ENCODE measurements around the gene DYNLRB1. TPM values are rescaled to one million over a fixed set of nuclear protein-coding genes. Genes with fewer than 3 reads are reported as not detected.

Gene DYNLRB1
- total and polyA plus RNA-seq, 12 donors, result 132 to 408 (median 152) TPM

DNA sequence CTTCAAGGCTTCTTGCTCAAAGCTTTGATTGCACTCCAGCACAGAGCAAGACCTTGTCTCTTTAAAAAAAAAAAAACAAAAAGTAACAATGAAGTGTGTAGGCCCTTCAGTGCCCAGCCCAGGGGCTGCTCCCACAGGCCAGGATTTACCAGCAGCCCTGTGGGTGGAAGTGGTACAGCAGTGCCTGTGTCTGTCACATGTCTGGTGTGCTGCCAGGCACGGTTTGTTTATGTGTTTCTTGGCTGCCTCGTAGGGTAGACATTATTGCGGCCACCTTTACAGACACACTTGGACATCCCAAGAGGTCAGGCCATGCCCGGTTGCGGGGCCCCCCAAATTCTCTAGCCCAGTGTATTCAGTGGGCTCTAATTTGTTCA, 12.7 kb downstream of the DYNLRB1 start:
- WGBS, 2 donors, result 41 to 44% methylated on average over 5 of the region's 5 CpGs
- Histone ChIP-seq H3K36me3 (peaks cover 0 to 91% (median 25%) of the 10 kb centered on the region in 9 donors), H3K4me1 (peaks cover 14 to 75% (median 42%) of the 10 kb centered on the region in 9 donors), H3K9me3 (no peaks in the 10 kb centered on the region), H3K4me3 (no peak overlapping the region), H3K27ac (peak overlapping the region in 6 of 10 donors; percentile 9 to 67 (median 52)), H3K27me3 (no peaks in the 10 kb centered on the region)
- TF ChIP-seq, protein P1, sequence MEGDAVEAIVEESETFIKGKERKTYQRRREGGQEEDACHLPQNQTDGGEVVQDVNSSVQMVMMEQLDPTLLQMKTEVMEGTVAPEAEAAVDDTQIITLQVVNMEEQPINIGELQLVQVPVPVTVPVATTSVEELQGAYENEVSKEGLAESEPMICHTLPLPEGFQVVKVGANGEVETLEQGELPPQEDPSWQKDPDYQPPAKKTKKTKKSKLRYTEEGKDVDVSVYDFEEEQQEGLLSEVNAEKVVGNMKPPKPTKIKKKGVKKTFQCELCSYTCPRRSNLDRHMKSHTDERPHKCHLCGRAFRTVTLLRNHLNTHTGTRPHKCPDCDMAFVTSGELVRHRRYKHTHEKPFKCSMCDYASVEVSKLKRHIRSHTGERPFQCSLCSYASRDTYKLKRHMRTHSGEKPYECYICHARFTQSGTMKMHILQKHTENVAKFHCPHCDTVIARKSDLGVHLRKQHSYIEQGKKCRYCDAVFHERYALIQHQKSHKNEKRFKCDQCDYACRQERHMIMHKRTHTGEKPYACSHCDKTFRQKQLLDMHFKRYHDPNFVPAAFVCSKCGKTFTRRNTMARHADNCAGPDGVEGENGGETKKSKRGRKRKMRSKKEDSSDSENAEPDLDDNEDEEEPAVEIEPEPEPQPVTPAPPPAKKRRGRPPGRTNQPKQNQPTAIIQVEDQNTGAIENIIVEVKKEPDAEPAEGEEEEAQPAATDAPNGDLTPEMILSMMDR (IDR thresholded peaks at IDR 0.05), result peak in 3 of 9 donors; percentile 13 to 14 (median 13)
- intact Hi-C loops (cut with DNase I), result loop anchor here in 2 of 10 donors (5.0 to 10.0 kb wide), 2 partner anchors 214 to 217 kb away; no protein-coding TSS in a partner anchor
- peak; percentile 52 to 53 for DNase-seq
- peak; percentile 30 to 77 (median 60) for ATAC-seq

DNA sequence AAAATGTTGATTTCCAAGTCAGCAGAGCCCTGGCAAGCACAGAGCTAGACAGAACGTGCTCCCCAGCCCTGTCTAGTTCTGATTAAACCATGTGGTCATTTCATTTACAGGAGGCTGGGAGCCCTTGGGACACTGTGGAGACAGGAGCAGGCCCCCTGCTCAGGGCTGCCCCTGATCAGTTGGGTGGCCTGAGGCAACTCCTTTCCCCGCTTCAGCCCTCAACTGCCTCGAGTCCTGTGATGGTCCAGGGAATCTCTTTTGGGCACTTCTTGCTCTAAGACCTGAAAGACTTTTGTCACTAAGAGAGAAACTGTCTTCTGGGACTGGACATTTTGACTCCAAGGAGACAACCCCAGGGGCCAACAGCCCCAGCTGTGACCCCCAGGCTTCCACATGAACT, 13.5 kb downstream of the DYNLRB1 start:
- Histone ChIP-seq H3K9me3 (no peaks in the 10 kb centered on the region), H3K27ac (peak overlapping the region in 3 of 10 donors; percentile 14 to 64 (median 41)), H3K4me3 (no peak overlapping the region), H3K4me1 (peaks cover 14 to 68% (median 38%) of the 10 kb centered on the region in 9 donors), H3K27me3 (no peaks in the 10 kb centered on the region), H3K36me3 (peaks cover 0 to 93% (median 33%) of the 10 kb centered on the region in 9 donors)
- ATAC-seq (peak in 1 of 8 donors; percentile 16), DNase-seq (no peak)
- TF ChIP-seq, protein P1 (IDR thresholded peaks at IDR 0.05), result no peak
- 67 to 73% methylated on average over 3 of the region's 3 CpGs for WGBS, 2 donors
- intact Hi-C loops (cut with DNase I), result loop anchor here in 4 of 10 donors (5.0 to 10.0 kb wide), 4 partner anchors 175 to 225 kb away; partner anchors contain the start of gene TP53INP2 (in 1 of the 4)

DNA sequence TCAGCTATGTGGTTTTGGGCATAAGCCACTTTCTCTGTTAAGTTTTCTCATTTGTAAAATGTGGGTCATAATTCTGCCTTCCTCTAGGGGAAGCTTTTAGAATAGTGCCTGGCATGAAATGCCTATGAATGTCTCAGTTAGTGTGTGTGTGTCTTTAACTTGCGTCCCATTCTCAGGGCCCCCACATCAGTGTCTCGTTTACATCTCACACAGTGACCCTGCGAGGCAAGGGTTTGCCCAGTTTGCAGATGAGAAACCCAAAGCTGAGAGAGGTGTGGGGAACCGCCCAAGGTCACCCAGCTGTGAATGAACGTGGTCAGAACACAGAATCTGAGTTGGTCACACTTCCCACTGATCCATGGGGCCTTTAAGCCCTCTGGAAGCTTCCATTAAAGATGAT, 14.1 kb downstream of the DYNLRB1 start:
- Histone ChIP-seq H3K4me3 (no peak overlapping the region), H3K27ac (peak overlapping the region in 1 of 10 donors; percentile 14), H3K4me1 (peaks cover 13 to 65% (median 34%) of the 10 kb centered on the region in 9 donors), H3K27me3 (no peaks in the 10 kb centered on the region), H3K9me3 (no peaks in the 10 kb centered on the region), H3K36me3 (peaks cover 0 to 95% (median 39%) of the 10 kb centered on the region in 9 donors)
- intact Hi-C loops (cut with DNase I), result loop anchor here in 2 of 10 donors (10.0 kb wide), 2 partner anchors 174 to 224 kb away; partner anchors contain the start of gene TP53INP2 (in 1 of the 2)
- ATAC-seq (no peak), DNase-seq (no peak)
- WGBS, 2 donors, result 85 to 87% methylated on average over 5 of the region's 5 CpGs
- TF ChIP-seq, protein P1 (IDR thresholded peaks at IDR 0.05), result no peak

DNA sequence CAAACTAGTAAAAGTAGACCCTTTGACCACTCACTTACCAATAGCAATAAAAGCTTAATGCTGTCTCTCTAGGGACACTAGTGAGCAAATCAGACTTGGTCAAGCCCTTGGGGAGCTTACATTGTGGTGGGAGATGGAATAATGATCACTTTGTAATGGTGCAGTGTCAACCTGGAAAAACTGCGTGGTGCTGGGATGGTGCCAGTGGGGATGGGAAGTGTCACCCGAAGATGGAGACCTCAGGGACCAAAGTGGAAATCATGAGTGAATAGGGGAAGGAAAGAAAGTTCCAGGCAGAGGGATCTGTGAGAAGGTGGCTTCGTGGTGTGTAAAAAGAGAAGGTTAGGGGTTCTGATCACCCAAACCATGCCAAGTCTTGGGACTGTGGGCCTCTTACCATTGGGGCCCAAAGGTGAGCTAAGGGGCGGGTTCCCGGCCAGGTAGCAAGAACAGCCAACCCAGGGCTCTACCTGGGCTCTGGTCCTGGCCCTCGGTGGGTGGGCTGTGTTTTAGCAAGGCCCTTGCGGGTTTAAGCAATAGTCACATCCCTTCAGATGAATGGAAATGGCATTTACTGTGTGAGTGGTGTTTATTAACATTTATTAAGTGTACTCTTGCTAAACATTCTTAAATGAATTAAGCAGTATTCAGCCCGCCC, 15.5 kb downstream of the DYNLRB1 start:
- WGBS, 2 donors, result 86% methylated on average over 8 of the region's 8 CpGs
- H3K9me3 ChIP-seq, result no peaks in the 10 kb centered on the region

More for the DNA sequence above, 15.5 kb downstream of the DYNLRB1 start:
- Histone ChIP-seq H3K27me3 (no peaks in the 10 kb centered on the region), H3K36me3 (peaks cover 0 to 97% (median 48%) of the 10 kb centered on the region in 9 donors), H3K4me1 (peaks cover 0 to 51% (median 22%) of the 10 kb centered on the region in 9 donors), H3K4me3 (no peak overlapping the region), H3K27ac (no peak overlapping the region)
- no peak for DNase-seq
- TF ChIP-seq, protein P1 (IDR thresholded peaks at IDR 0.05), result no peak
- intact Hi-C loops (cut with DNase I), result loop anchor here in 2 of 10 donors (10.0 kb wide), 2 partner anchors 173 to 223 kb away; partner anchors contain the start of gene TP53INP2 (in 1 of the 2)
- no peak for ATAC-seq

All from heart right ventricle (tissue), 16 donors.